Right kidney (tissue), 9 donors: ENCODE results near the gene CEP68.
A peak's percentile ranks its signal among the peaks of the same experiment; 100 is the strongest.
"Not testable (repeated sequence)": the region's sequence is repeated elsewhere in the genome, so short reads cannot be mapped to it uniquely, and the experiment has no call there.

Source experiments
- DNase-seq: peaks from one replicate; pipeline ENCODE4 v3.0.0-alpha.2; 2016
- long read RNA-seq, 8 donors: transcript quantifications; one replicate each; lab custom pipeline, GENCODE V29; 2026

Gene CEP68
- long read RNA-seq, donor 1, full-length matches to known transcripts = 4 of 16 reads
- long read RNA-seq, donor 1, partial matches to known transcripts = 12 of 16 reads
- long read RNA-seq, donor 1, other reads (novel, unspliced or antisense) = 0 of 16 reads
- long read RNA-seq, donor 2 = 0 reads
- long read RNA-seq, donor 3, full-length matches to known transcripts = 4 of 131 reads
- long read RNA-seq, donor 3, partial matches to known transcripts = 15 of 131 reads
- long read RNA-seq, donor 3, other reads (novel, unspliced or antisense) = 112 of 131 reads
- long read RNA-seq, donor 4 = 0 reads
- long read RNA-seq, donor 5, full-length matches to known transcripts = 3 of 9 reads
- long read RNA-seq, donor 5, partial matches to known transcripts = 0 of 9 reads
- long read RNA-seq, donor 5, other reads (novel, unspliced or antisense) = 6 of 9 reads
- long read RNA-seq, donor 6, full-length matches to known transcripts = 1 of 156 reads
- long read RNA-seq, donor 6, partial matches to known transcripts = 155 of 156 reads
- long read RNA-seq, donor 6, other reads (novel, unspliced or antisense) = 0 of 156 reads
- long read RNA-seq, donor 7, full-length matches to known transcripts = 1 of 135 reads
- long read RNA-seq, donor 7, partial matches to known transcripts = 134 of 135 reads
- long read RNA-seq, donor 7, other reads (novel, unspliced or antisense) = 0 of 135 reads
- long read RNA-seq, donor 8, full-length matches to known transcripts = 1 of 1 reads
- long read RNA-seq, donor 8, partial matches to known transcripts = 0 of 1 reads
- long read RNA-seq, donor 8, other reads (novel, unspliced or antisense) = 0 of 1 reads

- peak; percentile 98 for DNase-seq
Measured at GRCh38 chr2:65056215-65057053, at the start of gene CEP68. CEP68 (plus strand) TSS chr2:65056416; CDS start chr2:65069445, 13,029 bp downstream.

- no peak for DNase-seq
Measured at GRCh38 chr2:65013776-65014175, 42.4 kb upstream of the CEP68 start.

- DNase-seq = no peak
Measured at GRCh38 chr2:65015731-65016130, 40.5 kb upstream of the CEP68 start.

GRCh38 chr2:65016789-65017188, 39.4 kb upstream of the CEP68 start:
- DNase-seq = no peak

- DNase-seq = no peak
Measured at GRCh38 chr2:65017335-65017734, 38.9 kb upstream of the CEP68 start.

GRCh38 chr2:65018141-65018582, 38.1 kb upstream of the CEP68 start:
- DNase-seq = no peak

GRCh38 chr2:65019010-65019409, 37.2 kb upstream of the CEP68 start:
- no peak for DNase-seq

GRCh38 chr2:65019675-65020195, 36.5 kb upstream of the CEP68 start:
- no peak for DNase-seq

GRCh38 chr2:65020251-65020650, 36.0 kb upstream of the CEP68 start:
- DNase-seq = not testable (repeated sequence)

- DNase-seq = no peak
Measured at GRCh38 chr2:65020943-65021528, 35.2 kb upstream of the CEP68 start.

- no peak for DNase-seq
Measured at GRCh38 chr2:65021709-65022108, 34.5 kb upstream of the CEP68 start.

- no peak for DNase-seq
Measured at GRCh38 chr2:65022189-65022588, 34.0 kb upstream of the CEP68 start.

GRCh38 chr2:65023742-65024141, 32.5 kb upstream of the CEP68 start:
- no peak for DNase-seq

- no peak for DNase-seq
Measured at GRCh38 chr2:65024149-65024829, 31.9 kb upstream of the CEP68 start.

- DNase-seq = no peak
Measured at GRCh38 chr2:65025453-65026123, 30.6 kb upstream of the CEP68 start.

- no peak for DNase-seq
Measured at GRCh38 chr2:65026154-65026553, 30.1 kb upstream of the CEP68 start.

- no peak for DNase-seq
Measured at GRCh38 chr2:65026704-65027464, 29.3 kb upstream of the CEP68 start.

GRCh38 chr2:65027616-65028244, 28.5 kb upstream of the CEP68 start:
- DNase-seq = no peak
